Cardiac fibroblast (primary cell): ENCODE measurements around the gene OAS2.
A peak's percentile ranks its signal among the peaks of the same experiment; 100 is the strongest.

Source experiments
- DNase-seq, 2 donors: peaks; one replicate each; pipeline versions ENCODE4 v3.0.0 to v3.0.0-alpha.2; 2010; ENCODE audit warnings: low read depth in 2 of 2
- H3K4me3 ChIP-seq, 2 donors: replicated peaks in 1 of 2; 1 replicate in 1 of 2; 2 replicates in 1 of 2; pipeline ENCODE4 v1.5.1; 2011; ENCODE audit warnings: low read depth in 2 of 2, low read length in 2 of 2, mild to moderate bottlenecking in 2 of 2, moderate library complexity in 1 of 2
- CTCF ChIP-seq: IDR thresholded peaks from one replicate; pipeline ENCODE4 v1.5.1; 2011; ENCODE audit warnings: low read depth, mild to moderate bottlenecking, low read length, inconsistent platforms

The OAS2 gene

DNA sequence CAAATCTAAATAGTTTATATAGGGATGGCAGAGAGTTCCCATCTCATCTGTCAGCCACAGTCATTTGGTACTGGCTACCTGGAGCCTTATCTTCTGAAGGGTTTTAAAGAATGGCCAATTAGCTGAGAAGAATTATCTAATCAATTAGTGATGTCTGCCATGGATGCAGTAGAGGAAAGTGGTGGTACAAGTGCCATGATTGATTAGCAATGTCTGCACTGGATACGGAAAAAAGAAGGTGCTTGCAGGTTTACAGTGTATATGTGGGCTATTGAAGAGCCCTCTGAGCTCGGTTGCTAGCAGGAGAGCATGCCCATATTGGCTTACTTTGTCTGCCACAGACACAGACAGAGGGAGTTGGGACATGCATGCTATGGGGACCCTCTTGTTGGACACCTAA, 7.9 kb upstream of the OAS2 start:
- no peak for TF ChIP-seq CTCF
- no peak overlapping the region for H3K4me3 ChIP-seq
- DNase-seq: no peak

DNA sequence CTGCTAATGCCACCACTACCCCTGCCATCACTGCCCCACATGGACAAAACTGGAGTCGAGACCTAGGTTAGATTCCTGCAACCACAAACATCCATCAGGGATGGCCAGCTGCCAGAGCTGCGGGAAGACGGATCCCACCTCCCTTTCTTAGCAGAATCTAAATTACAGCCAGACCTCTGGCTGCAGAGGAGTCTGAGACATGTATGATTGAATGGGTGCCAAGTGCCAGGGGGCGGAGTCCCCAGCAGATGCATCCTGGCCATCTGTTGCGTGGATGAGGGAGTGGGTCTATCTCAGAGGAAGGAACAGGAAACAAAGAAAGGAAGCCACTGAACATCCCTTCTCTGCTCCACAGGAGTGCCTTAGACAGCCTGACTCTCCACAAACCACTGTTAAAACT, 7.1 kb upstream of the OAS2 start:
- DNase-seq: peak; percentile 17 to 33

GRCh38 chr12:112973011-112973735, 5.1 kb upstream of the OAS2 start:
- TF ChIP-seq CTCF: no peak
- no peak overlapping the region for H3K4me3 ChIP-seq
- no peak for DNase-seq

More for the DNA sequence above, 7.1 kb upstream of the OAS2 start:
- no peak overlapping the region for H3K4me3 ChIP-seq
- TF ChIP-seq CTCF: no peak

DNA sequence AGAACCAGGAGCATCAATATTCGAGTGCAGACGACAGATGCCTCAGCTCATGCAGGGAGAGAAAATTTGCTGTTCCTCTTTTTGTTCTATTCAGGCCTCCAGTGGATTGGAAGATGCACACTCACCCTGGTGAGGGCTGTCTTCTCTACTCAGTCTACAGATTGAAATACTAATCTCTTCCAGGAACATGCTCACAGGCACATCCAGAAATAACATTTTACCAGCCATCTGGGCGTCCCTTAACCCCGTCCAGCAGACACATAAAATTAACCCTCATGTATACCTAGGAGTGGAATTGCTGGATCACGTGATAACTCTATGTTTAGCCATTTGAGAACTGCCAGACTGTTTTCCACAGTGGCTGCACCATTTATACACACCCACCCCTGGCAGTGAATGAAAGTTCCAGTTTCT, 4.5 kb upstream of the OAS2 start:
- no peak for TF ChIP-seq CTCF
- DNase-seq: no peak
- H3K4me3 ChIP-seq: no peak overlapping the region

DNA sequence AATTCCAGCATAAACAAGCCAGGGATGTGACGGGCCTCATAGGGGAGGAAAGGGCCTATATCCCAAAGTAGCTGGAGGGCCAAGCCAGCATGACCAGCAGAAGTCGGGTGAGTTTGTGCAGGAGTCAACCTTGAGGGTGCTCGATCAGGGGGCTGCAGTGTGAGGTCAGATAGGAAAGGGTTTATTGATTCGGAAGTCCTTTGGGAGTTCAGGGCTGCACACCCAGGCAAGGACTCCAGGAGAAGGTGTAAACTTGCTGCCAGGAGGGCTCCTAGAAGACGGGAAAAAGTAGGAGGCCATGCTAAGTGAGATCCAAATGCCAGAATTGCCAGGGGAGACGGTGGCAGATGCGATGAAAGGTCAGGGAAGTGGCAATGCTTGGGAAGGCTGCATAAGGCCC, 3.4 kb upstream of the OAS2 start:
- DNase-seq: no peak
- no peak for TF ChIP-seq CTCF
- no peak overlapping the region for H3K4me3 ChIP-seq

DNA sequence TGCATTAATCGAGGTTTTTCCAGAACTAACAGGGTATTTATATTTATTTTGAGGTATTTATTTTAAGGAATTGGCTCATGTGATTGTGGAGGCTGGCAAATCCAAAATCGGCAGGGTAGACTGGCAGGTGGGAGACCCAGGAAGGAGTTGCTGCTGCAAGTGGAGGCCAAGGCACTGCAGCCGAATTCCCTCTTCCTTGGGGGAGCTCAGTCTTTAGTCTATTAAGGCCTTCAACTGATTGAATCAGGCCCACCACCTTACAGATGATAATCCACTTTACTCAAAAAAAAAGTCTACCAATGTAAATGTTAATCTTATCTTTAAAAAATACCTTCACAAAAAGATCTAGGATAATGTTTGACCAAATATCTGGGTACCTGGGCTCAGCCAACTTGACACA, 1.2 kb upstream of the OAS2 start:
- TF ChIP-seq CTCF: no peak
- no peak overlapping the region for H3K4me3 ChIP-seq

DNA sequence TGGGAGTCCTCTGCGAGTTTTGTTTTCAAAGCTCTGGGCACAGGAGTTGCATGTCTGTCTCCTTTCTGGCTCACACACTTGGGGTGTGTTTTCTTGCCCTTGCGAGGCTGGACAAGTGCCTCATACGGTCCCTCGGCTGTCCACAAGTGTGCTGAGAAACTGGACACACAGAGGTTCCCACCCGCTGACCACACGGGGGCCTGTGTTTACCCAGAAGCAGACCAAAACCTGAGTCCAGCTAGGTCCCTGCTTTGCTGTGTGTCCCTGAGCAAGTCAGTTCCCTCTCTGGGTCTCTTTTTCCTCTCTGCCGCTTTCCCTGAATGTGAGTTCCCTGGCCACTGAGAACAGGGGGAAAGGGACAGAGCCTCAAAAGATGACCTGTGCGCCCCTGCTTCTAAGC, 678 bp upstream of the OAS2 start:
- H3K4me3 ChIP-seq: peak overlapping the region in 1 of 2 donors; percentile 53
- no peak for TF ChIP-seq CTCF
- DNase-seq: peak in 1 of 2 donors; percentile 9

More for the DNA sequence above, 1.2 kb upstream of the OAS2 start:
- no peak for DNase-seq
